Peyer's patch (tissue), 4 donors: ENCODE data around the gene ZNF726. TPM values are rescaled to one million over a fixed set of nuclear protein-coding genes. Genes with fewer than 3 reads are reported as not detected.

Experiments used
- DNase-seq, 3 donors: peaks; one replicate each; pipeline ENCODE4 v3.0.0-alpha.2; 2017 to 2019
- H3K27ac ChIP-seq, 4 donors: fragments of 200-600 bp; sonication (generic); one replicate each; pipeline ENCODE4 v1.5.1; 2016 to 2019
- H3K27me3 ChIP-seq, 2 donors: fragments of 200-600 bp; sonication (generic); one replicate each; pipeline ENCODE4 v1.5.1; 2019
- H3K36me3 ChIP-seq, 3 donors: fragments of 200-600 bp; sonication (generic); one replicate each; pipeline ENCODE4 v1.5.1; 2016 to 2019
- H3K4me1 ChIP-seq, 4 donors: fragments of 200-600 bp; sonication (generic); one replicate each; pipeline ENCODE4 v1.5.1; 2016 to 2019
- H3K4me3 ChIP-seq, 4 donors: fragments of 200-600 bp; sonication (generic); 1 replicate in 3 of 4; 2 replicates in 1 of 4; pipeline ENCODE4 v1.5.1; 2016 to 2019; ENCODE audit warnings: mild to moderate bottlenecking in 1 of 4
- H3K9me3 ChIP-seq, 4 donors: fragments of 200-600 bp; sonication (generic); one replicate each; pipeline ENCODE4 v1.5.1; 2016 to 2019; ENCODE audit warnings: mild to moderate bottlenecking in 1 of 4
- CTCF ChIP-seq, 6 experiments: fragments of 450-650 bp in 4 of 6; fragments of 200-600 bp in 2 of 6; sonication (generic) in 1 of 6; IDR thresholded peaks; one replicate each; pipeline ENCODE4 v1.5.1; 2017 to 2019; ENCODE audit warnings: antibody characterized with exemption in 6 of 6, mild to moderate bottlenecking in 3 of 6, moderate library complexity in 1 of 6
- POLR2A ChIP-seq, 2 donors: fragments of 450-650 bp; IDR thresholded peaks; one replicate each; pipeline ENCODE4 v1.5.1; 2017; ENCODE audit warnings: antibody characterized with exemption in 2 of 2, mild to moderate bottlenecking in 2 of 2, moderate library complexity in 2 of 2
- total RNA-seq, 4 donors: library from RNA; depleted of rRNA; stranded (reverse); fragments of >200 nt; gene quantifications; one replicate each; pipeline ENCODE4 v1.1.0, GENCODE V29; 2016

ZNF726 gene
- total RNA-seq, 4 donors from 2014 or later = 0.57 to 12.4 TPM; not detected in 2

GRCh38 chr19:23904406-23904805, 10.3 kb upstream of the ZNF726 start:
- H3K36me3 ChIP-seq = no peaks in the 10 kb centered on the region
- no peak for DNase-seq
- no peak overlapping the region for H3K4me3 ChIP-seq
- no peak overlapping the region for H3K27ac ChIP-seq
- H3K27me3 ChIP-seq = no peaks in the 10 kb centered on the region
- TF ChIP-seq POLR2A (IDR thresholded peaks at IDR 0.05) (no peak), CTCF (IDR thresholded peaks at IDR 0.05) (no peak)
- no peaks in the 10 kb centered on the region for H3K4me1 ChIP-seq
- H3K9me3 ChIP-seq = peaks cover 0 to 16% (median 1%) of the 10 kb centered on the region in 4 donors

- H3K36me3 ChIP-seq = no peaks in the 10 kb centered on the region
- no peak for TF ChIP-seq CTCF (IDR thresholded peaks at IDR 0.05)
- no peak for TF ChIP-seq POLR2A (IDR thresholded peaks at IDR 0.05)
- no peaks in the 10 kb centered on the region for H3K4me1 ChIP-seq
- H3K4me3 ChIP-seq = no peak overlapping the region
- DNase-seq = no peak
- no peaks in the 10 kb centered on the region for H3K27me3 ChIP-seq
- peaks cover 0 to 17% (median 1%) of the 10 kb centered on the region in 4 donors for H3K9me3 ChIP-seq
- no peak overlapping the region for H3K27ac ChIP-seq
These were observed 8.9 kb upstream of the ZNF726 start for GRCh38 chr19:23905771-23906170.

DNA sequence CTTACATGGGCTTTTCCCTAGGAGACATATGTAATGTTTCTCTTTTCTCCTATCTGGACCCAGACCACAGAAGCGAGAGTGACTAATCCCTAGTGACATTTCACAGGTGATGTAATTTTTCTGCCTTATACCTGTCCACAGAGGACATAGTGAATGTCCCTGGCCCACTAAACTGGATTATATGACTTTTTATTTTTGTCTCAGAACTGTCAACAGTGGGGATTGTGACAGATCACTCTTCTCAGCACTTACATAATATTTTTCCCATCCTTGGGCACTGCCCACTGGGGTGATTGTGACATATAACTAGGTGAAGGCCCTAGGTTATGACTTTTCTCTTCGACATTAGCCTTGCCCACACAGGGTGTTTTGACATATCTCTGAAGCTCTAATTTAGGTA, 7.9 kb upstream of the ZNF726 start:
- Histone ChIP-seq H3K4me1 (no peaks in the 10 kb centered on the region), H3K36me3 (no peaks in the 10 kb centered on the region), H3K27ac (no peak overlapping the region), H3K4me3 (no peak overlapping the region), H3K9me3 (peaks cover 0 to 21% (median 1%) of the 10 kb centered on the region in 4 donors), H3K27me3 (no peaks in the 10 kb centered on the region)
- TF ChIP-seq CTCF (IDR thresholded peaks at IDR 0.05) (no peak), POLR2A (IDR thresholded peaks at IDR 0.05) (no peak)
- DNase-seq = no peak

GRCh38 chr19:23908165-23908564, 6.5 kb upstream of the ZNF726 start:
- H3K27ac ChIP-seq = no peak overlapping the region
- H3K4me3 ChIP-seq = no peak overlapping the region
- no peaks in the 10 kb centered on the region for H3K4me1 ChIP-seq
- no peak for TF ChIP-seq CTCF (IDR thresholded peaks at IDR 0.05)
- no peak for TF ChIP-seq POLR2A (IDR thresholded peaks at IDR 0.05)
- DNase-seq = no peak
- peaks cover 0 to 21% (median 1%) of the 10 kb centered on the region in 4 donors for H3K9me3 ChIP-seq
- no peaks in the 10 kb centered on the region for H3K36me3 ChIP-seq
- no peaks in the 10 kb centered on the region for H3K27me3 ChIP-seq

DNA sequence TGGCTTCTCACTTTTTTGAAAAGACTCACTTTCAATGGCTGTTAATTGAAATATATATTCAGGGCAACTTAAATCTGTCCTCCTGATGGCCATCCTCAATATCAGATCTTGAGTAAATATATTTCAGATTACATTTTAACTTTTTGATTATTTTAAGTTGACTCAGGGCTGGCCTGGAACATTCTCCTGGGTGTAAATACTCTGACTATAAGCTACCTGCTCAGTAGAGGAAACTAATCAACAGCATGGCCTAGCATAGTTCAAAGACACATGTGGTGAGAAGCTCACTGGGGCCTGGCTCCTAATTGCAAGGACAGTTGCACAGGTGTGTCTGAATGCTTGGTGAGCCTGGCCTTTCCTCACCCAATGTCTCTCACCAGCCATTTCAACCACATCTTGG, 5.5 kb upstream of the ZNF726 start:
- no peaks in the 10 kb centered on the region for H3K36me3 ChIP-seq
- TF ChIP-seq POLR2A (IDR thresholded peaks at IDR 0.05) = no peak
- no peak overlapping the region for H3K4me3 ChIP-seq
- DNase-seq = no peak
- no peak overlapping the region for H3K27ac ChIP-seq
- H3K4me1 ChIP-seq = no peaks in the 10 kb centered on the region
- H3K27me3 ChIP-seq = no peaks in the 10 kb centered on the region
- peaks cover 0 to 15% (median 1%) of the 10 kb centered on the region in 4 donors for H3K9me3 ChIP-seq

GRCh38 chr19:23913931-23914330, 755 bp upstream of the ZNF726 start:
- H3K4me3 ChIP-seq = peak overlapping the region in 1 of 4 donors; percentile 48

More at GRCh38 chr19:23913931-23914330, 755 bp upstream of the ZNF726 start:
- no peak for DNase-seq
- H3K27ac ChIP-seq = peak overlapping the region in 1 of 4 donors; percentile 50
- no peaks in the 10 kb centered on the region for H3K4me1 ChIP-seq
- no peaks in the 10 kb centered on the region for H3K36me3 ChIP-seq
- peaks cover 0 to 5% (median 0%) of the 10 kb centered on the region in 4 donors for H3K9me3 ChIP-seq
- no peak for TF ChIP-seq POLR2A (IDR thresholded peaks at IDR 0.05)
- no peak for TF ChIP-seq CTCF (IDR thresholded peaks at IDR 0.05)
- no peaks in the 10 kb centered on the region for H3K27me3 ChIP-seq
